Ramos (cell line): ENCODE data around the gene GRK1.
"Not testable (repeated sequence)": the region's sequence is repeated elsewhere in the genome, so short reads cannot be mapped to it uniquely, and the experiment has no call there.

Source experiments
- in situ Hi-C: fragments of 300-500 bp; cut with MboI; formaldehyde crosslinking; loops from one replicate; pipeline ENCODE4 v1.14.3; 2022; ENCODE audit warnings: low sequenced_read_pairs; ENCODE audit not compliant: unreplicated experiment

Gene GRK1

DNA sequence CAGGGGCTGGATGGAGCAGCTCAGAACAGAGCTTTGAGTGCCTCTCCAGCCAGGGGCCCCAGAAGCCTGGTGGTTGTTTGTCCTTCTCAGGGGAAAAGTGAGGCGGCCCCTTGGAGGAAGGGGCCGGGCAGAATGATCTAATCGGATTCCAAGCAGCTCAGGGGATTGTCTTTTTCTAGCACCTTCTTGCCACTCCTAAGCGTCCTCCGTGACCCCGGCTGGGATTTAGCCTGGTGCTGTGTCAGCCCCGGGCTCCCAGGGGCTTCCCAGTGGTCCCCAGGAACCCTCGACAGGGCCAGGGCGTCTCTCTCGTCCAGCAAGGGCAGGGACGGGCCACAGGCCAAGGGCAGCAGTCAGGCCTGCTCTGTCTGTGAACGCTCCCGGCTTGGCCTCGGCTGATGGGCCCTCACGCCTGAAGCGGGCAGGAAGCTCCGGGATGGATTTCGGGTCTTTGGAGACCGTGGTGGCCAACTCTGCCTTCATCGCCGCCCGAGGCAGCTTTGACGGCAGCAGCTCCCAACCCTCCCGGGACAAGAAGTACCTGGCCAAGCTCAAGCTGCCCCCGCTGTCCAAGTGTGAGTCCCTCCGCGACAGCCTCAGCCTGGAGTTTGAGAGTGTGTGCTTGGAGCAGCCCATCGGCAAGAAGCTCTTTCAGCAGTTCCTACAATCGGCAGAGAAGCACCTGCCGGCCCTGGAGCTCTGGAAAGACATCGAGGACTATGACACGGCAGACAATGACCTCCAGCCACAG, at the start of gene GRK1:
Gene GRK1, plus strand, starts transcription at position 269 of the 751 bp plus-strand sequence. Its CDS starts 168 bp downstream, at position 437.
- in situ Hi-C loops: no loop called here

DNA sequence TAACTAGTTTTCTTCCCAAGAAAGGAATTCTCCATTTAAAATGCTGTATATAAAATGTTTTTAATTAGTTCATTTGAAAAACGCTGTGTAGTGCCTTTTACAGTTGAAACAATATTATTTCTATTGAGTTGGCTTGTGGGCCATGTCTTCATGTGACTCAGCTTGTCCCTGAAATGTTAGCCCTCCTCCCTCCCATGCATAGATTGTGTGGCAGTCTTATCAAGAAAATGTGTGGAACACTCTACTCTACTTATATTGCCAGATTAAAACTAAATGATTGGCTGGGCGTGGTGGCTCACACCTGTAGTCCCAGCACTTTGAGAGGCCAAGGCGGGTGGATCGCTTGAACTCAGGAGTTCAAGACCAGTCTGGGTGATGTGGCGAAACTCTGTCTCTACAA, 49.1 kb upstream of the GRK1 start:
- in situ Hi-C loops: no loop called here

- in situ Hi-C loops: no loop called here
These were observed 48.6 kb upstream of the GRK1 start for GRCh38 chr13:113618455-113618854.

DNA sequence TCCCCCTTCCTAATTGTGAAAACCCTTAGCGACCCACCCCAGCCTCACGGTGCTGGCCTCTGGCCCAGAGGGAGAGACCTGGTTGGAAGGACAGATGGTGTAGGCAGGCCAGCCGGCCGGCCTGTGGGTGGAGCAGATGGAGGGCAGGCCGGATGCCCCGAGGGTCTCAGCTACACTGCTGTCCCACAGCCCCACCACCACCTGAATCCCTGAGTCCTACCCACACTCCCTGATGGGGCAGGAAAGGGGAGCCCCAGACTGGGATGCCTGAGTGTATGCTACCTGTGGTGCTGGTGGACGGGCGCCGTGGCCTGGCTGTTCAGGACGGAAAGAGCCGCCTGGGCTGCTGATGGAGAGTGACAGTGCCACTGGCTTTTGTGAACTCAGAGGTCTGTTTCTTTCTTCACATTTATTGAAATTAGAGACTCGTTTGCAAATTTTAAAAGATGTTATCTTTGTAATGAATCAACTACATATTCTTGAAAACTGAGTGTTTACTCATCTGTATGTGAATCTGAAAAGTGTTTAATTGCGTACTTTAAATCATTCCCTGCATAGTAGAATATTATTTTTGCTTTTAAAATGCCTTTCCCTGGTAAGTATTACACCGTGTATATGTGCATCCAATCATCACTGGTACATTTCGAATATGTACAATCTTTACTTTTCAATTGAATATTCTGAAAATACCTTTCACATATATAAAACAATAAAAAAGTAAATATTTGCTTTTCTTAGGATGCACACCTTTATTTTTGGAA, 46.8 kb upstream of the GRK1 start:
- in situ Hi-C loops: no loop called here

DNA sequence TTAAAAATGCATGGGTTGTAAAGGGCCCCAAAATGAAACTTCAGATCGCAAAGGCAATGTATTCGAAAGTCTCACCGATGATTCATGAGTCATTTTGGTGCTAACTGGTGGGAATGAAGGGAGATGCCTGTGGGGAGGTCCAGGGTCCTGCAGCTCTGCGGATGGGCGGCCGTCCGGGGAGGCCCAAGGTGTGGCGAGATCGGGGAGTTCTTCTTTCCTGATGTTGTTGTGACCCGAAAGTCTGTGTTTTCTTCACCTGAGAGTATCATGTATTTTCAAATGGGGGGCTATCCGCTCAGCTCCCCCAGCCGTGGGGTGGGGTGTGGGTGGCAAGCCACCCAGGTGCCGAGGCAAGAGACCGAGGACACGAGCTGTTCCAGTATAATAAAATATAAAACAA, 46.0 kb upstream of the GRK1 start:
- in situ Hi-C loops: no loop called here

DNA sequence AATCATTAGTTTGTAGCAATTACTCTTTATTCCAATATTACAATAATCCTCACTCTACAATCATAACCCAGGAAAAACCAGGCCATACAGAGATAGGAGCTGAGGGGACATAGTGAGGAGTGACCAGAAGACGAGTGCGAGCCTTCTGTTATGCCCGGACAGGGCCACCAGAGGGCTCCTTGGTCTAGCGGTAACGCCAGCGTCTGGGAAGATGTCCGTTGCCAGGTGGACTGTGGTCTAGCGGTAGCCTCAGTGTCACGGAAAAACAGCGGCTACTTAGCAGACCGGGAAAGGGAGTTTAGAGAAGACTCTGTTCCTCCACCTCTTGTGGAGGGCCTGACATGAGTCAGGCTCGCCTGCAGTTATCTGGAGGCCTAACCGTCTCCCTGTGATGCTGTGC, 45.5 kb upstream of the GRK1 start:
- in situ Hi-C loops: not testable (repeated sequence)

GRCh38 chr13:113621986-113622550, 45.0 kb upstream of the GRK1 start:
- in situ Hi-C loops: not testable (repeated sequence)

GRCh38 chr13:113622791-113623490, 44.1 kb upstream of the GRK1 start:
- in situ Hi-C loops: no loop called here

DNA sequence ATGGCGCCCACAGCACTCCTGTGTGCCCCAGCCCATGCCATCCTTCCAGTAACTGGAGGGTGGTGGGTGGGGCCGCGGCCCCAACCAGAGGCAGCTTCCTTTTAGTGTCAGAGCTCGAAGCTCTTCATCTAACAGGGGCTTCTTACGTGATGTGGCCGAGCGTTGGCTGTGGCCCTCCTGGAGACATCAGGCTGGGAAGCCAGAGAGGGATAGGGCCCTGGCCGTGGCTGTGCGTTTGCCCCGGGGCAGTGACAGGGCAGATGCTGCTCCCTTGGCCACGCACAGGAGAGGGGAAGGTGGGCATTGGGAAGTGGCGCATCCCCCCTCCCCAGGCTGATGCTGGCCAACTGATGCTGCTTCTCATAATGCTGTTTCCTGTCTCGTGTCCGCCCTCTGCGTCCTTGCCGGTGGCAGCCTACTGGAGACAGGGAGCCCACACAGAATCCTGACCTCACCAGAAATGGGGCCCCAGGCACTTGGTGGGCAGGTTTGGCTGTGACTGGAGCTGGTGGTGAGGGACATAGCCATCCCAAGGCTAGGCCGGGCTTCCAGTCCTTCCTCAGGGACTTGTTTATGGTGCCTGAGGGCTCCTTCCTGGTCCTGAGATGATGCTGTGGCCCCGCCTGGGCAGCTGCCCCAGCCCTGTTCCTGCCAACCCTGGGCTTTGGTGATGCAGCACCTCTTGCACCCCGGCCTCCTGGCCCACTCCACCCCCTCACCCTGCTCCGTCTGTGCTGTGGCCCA, 43.4 kb upstream of the GRK1 start:
- in situ Hi-C loops: no loop called here

DNA sequence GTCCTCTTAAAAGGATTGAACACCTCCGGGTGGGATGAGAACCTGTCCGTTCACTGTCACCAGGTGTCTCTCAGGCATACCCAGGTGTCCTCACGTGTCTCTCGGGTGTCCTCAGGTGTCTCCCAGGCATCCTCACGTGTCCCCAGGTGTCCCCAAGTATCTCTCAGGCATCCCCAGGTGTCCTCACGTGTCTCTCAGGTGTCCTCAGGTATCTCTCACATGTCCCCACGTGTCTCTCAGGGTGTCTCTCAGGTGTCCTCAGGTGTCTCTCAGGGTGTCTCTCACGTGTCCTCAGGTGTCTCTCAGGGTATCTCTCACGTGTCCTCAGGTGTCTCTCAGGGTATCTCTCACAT, 42.8 kb upstream of the GRK1 start:
- in situ Hi-C loops: no loop called here

DNA sequence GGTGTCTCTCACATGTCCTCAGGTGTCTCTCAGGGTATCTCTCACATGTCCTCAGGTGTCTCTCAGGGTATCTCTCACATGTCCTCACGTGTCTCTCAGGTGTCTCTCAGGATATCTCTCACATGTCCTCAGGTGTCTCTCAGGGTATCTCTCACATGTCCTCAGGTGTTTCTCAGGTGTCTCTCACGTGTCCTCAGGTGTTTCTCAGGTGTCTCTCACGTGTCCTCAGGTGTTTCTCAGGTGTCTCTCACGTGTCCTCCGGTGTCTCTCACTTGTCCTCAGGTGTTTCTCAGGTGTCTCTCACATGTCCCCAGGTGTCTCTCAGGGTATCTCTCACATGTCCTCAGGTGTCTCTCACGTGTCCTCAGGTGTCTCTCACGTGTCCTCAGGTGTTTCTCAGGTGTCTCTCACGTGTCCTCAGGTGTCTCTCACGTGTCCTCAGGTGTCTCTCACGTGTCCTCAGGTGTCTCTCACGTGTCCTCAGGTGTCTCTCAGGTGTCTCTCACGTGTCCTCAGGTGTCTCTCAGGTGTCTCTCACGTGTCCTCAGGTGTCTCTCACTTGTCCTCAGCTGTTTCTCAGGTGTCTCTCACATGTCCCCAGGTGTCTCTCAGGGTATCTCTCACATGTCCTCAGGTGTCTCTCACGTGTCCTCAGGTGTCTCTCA, 42.2 kb upstream of the GRK1 start:
- in situ Hi-C loops: not testable (repeated sequence)

DNA sequence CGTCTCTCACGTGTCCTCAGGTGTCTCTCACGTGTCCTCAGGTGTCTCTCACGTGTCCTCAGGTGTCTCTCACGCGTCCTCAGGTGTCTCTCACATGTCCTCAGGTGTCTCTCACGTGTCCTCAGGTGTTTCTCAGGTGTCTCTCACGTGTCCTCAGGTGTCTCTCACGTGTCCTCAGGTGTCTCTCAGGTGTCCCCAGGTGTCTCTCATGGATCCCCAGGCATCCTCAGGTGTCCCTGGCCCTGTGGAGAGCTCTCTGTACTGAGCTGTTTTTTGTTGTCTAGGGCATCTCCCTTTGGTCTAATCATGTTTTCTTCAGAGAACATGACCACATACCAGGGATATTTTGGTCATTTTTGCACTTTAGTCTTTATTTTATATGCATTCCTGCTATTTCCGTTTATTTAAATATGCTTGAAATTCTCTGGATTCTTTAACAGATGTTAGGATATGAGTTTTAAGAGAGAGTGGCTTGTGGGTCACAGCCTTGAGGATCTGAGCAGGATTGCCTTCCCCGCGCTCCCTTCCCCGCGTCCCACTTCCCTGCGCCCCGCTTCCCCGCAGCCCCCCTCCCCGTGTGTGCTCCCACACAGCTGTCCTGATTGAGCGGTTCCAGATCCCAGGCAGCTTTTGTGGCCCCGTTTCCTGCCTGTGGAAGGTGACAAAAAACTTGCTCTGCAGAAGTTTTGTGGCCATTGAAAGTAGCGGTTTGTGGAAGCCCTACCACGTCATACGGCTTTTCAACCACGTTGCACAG, 40.9 kb upstream of the GRK1 start:
- in situ Hi-C loops: no loop called here

DNA sequence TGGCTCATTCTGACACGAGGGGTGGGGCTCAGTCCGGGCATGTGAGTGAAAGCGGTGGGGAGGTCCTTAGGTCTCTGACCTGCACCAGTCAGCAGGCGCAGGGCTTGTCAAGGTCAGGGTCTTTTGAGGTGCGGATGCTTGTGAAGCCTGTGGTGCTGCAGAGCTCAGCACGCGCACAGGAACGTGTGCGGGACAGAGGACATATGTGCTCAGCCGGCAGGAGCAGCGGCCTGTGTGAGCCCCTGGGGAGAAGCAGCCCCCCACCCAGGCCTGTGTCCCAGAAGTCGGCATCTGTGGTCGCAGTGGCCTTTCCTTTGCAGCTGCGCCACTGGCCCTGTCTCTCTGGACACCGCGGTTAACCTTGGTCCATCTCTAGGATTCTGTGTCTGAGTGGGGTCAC, 39.9 kb upstream of the GRK1 start:
- in situ Hi-C loops: no loop called here

DNA sequence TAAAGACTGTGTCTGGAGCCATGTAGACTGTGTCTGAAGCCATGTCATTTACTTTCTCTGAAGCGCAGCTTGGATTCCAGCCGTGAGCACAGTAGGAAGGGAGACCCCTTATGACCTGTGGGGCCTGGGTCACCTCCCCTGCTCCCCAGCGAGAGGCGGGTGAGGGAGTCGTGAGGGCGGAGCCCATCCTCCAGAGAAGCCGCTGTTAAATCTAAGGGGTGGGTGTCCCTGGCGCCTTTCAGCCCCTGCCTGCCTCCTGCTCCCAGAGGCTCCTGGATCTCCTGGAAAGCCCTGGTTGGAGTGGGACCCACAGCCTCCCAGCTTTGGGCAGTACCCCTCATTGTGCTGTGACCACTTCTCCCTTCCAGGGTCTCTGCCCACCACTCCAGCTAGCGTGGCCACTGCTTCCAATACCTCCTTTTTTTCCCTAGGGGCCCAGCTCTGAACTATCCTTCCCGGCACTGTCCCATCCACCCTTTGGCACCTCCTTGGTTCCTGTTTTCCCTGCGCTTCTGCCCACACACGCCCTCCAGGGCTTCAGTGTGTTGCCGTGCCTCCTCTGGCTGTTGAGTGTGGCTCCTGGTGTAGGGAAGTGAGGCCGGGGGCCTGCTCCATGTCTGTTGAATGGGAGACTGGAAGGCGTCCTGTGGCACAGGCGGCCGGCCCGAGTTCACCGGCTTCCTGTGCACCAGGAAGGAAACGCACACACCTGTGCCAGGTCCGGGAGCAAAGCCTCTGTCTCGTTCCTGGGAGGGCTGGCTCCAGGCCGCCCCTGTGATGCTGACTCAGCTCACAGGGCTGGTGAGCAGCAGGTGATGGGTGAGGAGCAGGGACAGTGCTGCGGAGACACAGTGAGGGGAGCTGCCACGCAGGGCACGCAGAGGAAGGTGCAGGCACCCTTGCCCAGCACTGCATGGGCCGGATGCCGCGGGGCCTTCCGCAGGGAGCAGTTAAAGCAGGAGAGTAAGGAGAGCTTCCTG, 38.4 kb upstream of the GRK1 start:
- in situ Hi-C loops: no loop called here

DNA sequence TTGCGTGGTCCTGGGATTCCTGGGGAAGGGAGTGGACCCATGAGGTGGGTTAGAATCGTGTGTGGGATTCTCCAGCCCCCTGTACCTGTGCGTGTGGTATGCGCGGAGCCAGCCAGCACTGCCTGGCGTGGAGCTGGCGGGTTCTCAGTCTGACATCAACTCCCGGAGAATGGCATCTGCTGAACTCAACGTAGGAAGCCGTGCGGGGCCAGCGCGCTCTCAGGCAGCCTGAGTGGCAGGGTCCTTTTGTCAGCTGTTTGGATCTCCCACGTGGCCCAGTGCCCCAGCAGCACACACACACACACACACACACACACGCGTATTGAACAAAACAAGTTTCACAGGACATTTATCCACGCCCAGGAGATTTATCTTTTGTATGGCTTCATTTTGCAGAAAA, 37.2 kb upstream of the GRK1 start:
- in situ Hi-C loops: no loop called here

DNA sequence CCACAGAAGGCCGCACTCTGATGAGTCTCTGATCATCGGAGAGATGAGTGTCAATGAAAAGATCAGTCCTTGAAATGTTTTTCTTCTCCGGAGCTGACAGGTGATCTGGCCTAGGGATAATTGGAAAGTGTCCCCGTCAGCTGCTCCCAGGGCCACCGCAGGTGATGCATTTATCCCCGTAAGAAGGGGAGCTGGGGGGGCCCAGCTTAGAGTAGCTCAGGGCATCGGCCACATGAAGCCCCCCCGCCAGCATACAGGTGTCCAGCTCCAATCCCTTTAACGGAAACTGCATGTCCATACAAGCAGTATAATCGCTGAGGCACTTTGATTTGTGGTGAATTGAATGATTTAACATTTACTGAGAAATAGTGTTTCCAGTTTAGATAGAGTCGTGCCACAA, 36.7 kb upstream of the GRK1 start:
- in situ Hi-C loops: no loop called here

GRCh38 chr13:113630804-113631203, 36.2 kb upstream of the GRK1 start:
- in situ Hi-C loops: no loop called here
